Suprapubic skin (tissue), 3 donors: ENCODE results near the gene PPEF2.

Source experiments
- CTCF ChIP-seq, 2 donors: fragments of 200-600 bp in 1 of 2; fragments of 450-650 bp in 1 of 2; sonication (generic) in 1 of 2; IDR thresholded peaks; one replicate each; pipeline ENCODE4 v1.5.1; 2016 to 2019; ENCODE audit warnings: antibody characterized with exemption in 2 of 2, mild to moderate bottlenecking in 1 of 2, moderate library complexity in 1 of 2
- EP300 ChIP-seq: sonication (generic); formaldehyde crosslinking; IDR thresholded peaks from one replicate; pipeline ENCODE4 v1.6.1; 2017; ENCODE audit warnings: antibody characterized with exemption
- POLR2A ChIP-seq, 2 donors: fragments of 450-650 bp; IDR thresholded peaks; one replicate each; pipeline ENCODE4 v1.6.1; 2017; ENCODE audit warnings: antibody characterized with exemption in 2 of 2, mild to moderate bottlenecking in 2 of 2, moderate library complexity in 2 of 2

GRCh38 chr4:75892508-75892907, 9.7 kb downstream of the PPEF2 start:
- TF ChIP-seq CTCF (IDR thresholded peaks at IDR 0.05) = no peak
- TF ChIP-seq POLR2A (IDR thresholded peaks at IDR 0.05) = no peak
- no peak for TF ChIP-seq EP300
